ENCODE results near the gene RASGRP4.

DNA sequence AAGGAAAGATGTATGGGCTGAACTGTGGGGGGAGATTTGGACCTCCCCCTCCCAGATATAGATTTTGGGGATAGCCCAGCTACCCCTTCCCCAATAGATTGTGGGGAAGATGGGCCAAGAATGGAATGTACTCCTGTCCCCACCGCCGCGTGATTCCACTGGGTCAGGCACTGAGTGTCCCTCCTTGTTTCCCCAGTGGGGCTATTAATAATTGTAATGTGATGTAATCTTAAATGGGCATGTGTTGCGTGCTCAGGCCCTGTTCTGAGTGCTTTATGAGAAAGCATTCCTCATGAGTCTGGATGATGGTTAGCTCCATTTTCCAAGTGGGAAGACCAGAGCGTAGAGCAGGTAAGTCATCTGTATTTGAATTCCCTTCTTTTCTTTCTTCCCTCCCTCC, 50.3 kb downstream of the RASGRP4 start:
- TF ChIP-seq PAX8 (IDR thresholded peaks at IDR 0.05) (no peak), TAF1 (IDR thresholded peaks at IDR 0.05; ENCODE audit: borderline replicate concordance, low read depth, low read length) (no peak), POLR2A (IDR thresholded peaks at IDR 0.05; ENCODE audit: low read depth, low read length) (peak; percentile 27; the same call in 1 of the 2 replicates), NR2C2 (IDR thresholded peaks at IDR 0.05; ENCODE audit: borderline replicate concordance, control insufficient read depth, insufficient read length, low read depth) (no peak), BACH1 (IDR thresholded peaks at IDR 0.05; ENCODE audit: borderline replicate concordance) (no peak)
- TF ChIP-seq, protein P1, sequence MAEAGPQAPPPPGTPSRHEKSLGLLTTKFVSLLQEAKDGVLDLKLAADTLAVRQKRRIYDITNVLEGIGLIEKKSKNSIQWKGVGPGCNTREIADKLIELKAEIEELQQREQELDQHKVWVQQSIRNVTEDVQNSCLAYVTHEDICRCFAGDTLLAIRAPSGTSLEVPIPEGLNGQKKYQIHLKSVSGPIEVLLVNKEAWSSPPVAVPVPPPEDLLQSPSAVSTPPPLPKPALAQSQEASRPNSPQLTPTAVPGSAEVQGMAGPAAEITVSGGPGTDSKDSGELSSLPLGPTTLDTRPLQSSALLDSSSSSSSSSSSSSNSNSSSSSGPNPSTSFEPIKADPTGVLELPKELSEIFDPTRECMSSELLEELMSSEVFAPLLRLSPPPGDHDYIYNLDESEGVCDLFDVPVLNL (IDR thresholded peaks at IDR 0.05; ENCODE audit: low read depth, low read length), result no peak
- TF ChIP-seq, protein P2, sequence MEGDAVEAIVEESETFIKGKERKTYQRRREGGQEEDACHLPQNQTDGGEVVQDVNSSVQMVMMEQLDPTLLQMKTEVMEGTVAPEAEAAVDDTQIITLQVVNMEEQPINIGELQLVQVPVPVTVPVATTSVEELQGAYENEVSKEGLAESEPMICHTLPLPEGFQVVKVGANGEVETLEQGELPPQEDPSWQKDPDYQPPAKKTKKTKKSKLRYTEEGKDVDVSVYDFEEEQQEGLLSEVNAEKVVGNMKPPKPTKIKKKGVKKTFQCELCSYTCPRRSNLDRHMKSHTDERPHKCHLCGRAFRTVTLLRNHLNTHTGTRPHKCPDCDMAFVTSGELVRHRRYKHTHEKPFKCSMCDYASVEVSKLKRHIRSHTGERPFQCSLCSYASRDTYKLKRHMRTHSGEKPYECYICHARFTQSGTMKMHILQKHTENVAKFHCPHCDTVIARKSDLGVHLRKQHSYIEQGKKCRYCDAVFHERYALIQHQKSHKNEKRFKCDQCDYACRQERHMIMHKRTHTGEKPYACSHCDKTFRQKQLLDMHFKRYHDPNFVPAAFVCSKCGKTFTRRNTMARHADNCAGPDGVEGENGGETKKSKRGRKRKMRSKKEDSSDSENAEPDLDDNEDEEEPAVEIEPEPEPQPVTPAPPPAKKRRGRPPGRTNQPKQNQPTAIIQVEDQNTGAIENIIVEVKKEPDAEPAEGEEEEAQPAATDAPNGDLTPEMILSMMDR (IDR thresholded peaks at IDR 0.05 in 2 of 3, conservative IDR thresholded peaks at IDR 0.05 in 1 of 3; ENCODE audit: control insufficient read depth in 2 of 3, extremely low read depth in 1 of 3, insufficient read depth in 1 of 3, low read depth in 3 of 3, low read length in 3 of 3), result no peak
- TF ChIP-seq, protein P3, sequence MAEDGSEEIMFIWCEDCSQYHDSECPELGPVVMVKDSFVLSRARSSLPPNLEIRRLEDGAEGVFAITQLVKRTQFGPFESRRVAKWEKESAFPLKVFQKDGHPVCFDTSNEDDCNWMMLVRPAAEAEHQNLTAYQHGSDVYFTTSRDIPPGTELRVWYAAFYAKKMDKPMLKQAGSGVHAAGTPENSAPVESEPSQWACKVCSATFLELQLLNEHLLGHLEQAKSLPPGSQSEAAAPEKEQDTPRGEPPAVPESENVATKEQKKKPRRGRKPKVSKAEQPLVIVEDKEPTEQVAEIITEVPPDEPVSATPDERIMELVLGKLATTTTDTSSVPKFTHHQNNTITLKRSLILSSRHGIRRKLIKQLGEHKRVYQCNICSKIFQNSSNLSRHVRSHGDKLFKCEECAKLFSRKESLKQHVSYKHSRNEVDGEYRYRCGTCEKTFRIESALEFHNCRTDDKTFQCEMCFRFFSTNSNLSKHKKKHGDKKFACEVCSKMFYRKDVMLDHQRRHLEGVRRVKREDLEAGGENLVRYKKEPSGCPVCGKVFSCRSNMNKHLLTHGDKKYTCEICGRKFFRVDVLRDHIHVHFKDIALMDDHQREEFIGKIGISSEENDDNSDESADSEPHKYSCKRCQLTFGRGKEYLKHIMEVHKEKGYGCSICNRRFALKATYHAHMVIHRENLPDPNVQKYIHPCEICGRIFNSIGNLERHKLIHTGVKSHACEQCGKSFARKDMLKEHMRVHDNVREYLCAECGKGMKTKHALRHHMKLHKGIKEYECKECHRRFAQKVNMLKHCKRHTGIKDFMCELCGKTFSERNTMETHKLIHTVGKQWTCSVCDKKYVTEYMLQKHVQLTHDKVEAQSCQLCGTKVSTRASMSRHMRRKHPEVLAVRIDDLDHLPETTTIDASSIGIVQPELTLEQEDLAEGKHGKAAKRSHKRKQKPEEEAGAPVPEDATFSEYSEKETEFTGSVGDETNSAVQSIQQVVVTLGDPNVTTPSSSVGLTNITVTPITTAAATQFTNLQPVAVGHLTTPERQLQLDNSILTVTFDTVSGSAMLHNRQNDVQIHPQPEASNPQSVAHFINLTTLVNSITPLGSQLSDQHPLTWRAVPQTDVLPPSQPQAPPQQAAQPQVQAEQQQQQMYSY (CRISPR knock-in tag; IDR thresholded peaks at IDR 0.05), result no peak

All from GM12878 (cell line).